ENCODE measurements around the gene NUBP2. TPM values are rescaled to one million over a fixed set of nuclear protein-coding genes. Genes with fewer than 3 reads are reported as not detected.
A peak's percentile ranks its signal among the peaks of the same experiment; 100 is the strongest.

The NUBP2 gene
- total and polyA plus RNA-seq, 8 donors: 14.7 to 171 (median 67.7) TPM

GRCh38 chr16:1752853-1753252 lies 29.9 kb upstream of the NUBP2 start:
- H3K9me3 ChIP-seq: no peaks in the 10 kb centered on the region
- no peak for DNase-seq
- intact Hi-C loops (cut with DNase I; ENCODE audit: low total_unique reads): no loop called here
- H3K4me3 ChIP-seq: no peak overlapping the region
- no peaks in the 10 kb centered on the region for H3K27me3 ChIP-seq
- H3K36me3 ChIP-seq: peaks cover 29 to 99% (median 94%) of the 10 kb centered on the region in 4 donors
- no peak for TF ChIP-seq POLR2A (IDR thresholded peaks at IDR 0.05)
- TF ChIP-seq EP300 (IDR thresholded peaks at IDR 0.05): no peak
- TF ChIP-seq POLR2AphosphoS5 (IDR thresholded peaks at IDR 0.05): no peak
- TF ChIP-seq CTCF (IDR thresholded peaks at IDR 0.05): no peak
- 89 to 98% (median 97%) methylated on average over 14 of the region's 14 CpGs for WGBS, 5 donors
- H3K27ac ChIP-seq: no peak overlapping the region
- H3K4me1 ChIP-seq: no peaks in the 10 kb centered on the region

- no peak overlapping the region for H3K4me3 ChIP-seq
- H3K36me3 ChIP-seq: peaks cover 15 to 99% (median 94%) of the 10 kb centered on the region in 4 donors
- DNase-seq: no peak
- no peak for TF ChIP-seq CTCF (IDR thresholded peaks at IDR 0.05)
- TF ChIP-seq POLR2A (IDR thresholded peaks at IDR 0.05): no peak
- WGBS, 5 donors: 92 to 96% (median 95%) methylated on average over 12 of the region's 12 CpGs
- H3K9me3 ChIP-seq: no peaks in the 10 kb centered on the region
- intact Hi-C loops (cut with DNase I; ENCODE audit: low total_unique reads): no loop called here
- H3K4me1 ChIP-seq: no peaks in the 10 kb centered on the region
- H3K27ac ChIP-seq: no peak overlapping the region
- no peaks in the 10 kb centered on the region for H3K27me3 ChIP-seq
Measured at GRCh38 chr16:1754204-1754603, 28.6 kb upstream of the NUBP2 start.

GRCh38 chr16:1757714-1758461 lies 24.9 kb upstream of the NUBP2 start:
- Histone ChIP-seq H3K36me3 (peaks cover 28 to 99% (median 94%) of the 10 kb centered on the region in 4 donors), H3K4me1 (peaks cover 0 to 5% (median 2%) of the 10 kb centered on the region in 4 donors), H3K27ac (no peak overlapping the region), H3K9me3 (no peaks in the 10 kb centered on the region), H3K27me3 (no peaks in the 10 kb centered on the region), H3K4me3 (no peak overlapping the region)
- no peak for TF ChIP-seq EP300 (IDR thresholded peaks at IDR 0.05)
- no peak for TF ChIP-seq CTCF (IDR thresholded peaks at IDR 0.05)
- no peak for TF ChIP-seq POLR2AphosphoS5 (IDR thresholded peaks at IDR 0.05)
- TF ChIP-seq POLR2A (IDR thresholded peaks at IDR 0.05): no peak
- WGBS, 5 donors: 78 to 94% (median 91%) methylated on average over 21 to 37 of the region's 37 CpGs
- DNase-seq: peak in 1 of 2 donors; percentile 22
- intact Hi-C loops (cut with DNase I; ENCODE audit: low total_unique reads): no loop called here

GRCh38 chr16:1758923-1759322 lies 23.8 kb upstream of the NUBP2 start:
- no peak for DNase-seq
- TF ChIP-seq EP300 (IDR thresholded peaks at IDR 0.05): no peak
- no peak for TF ChIP-seq POLR2A (IDR thresholded peaks at IDR 0.05)
- no peak for TF ChIP-seq CTCF (IDR thresholded peaks at IDR 0.05)
- no peak for TF ChIP-seq POLR2AphosphoS5 (IDR thresholded peaks at IDR 0.05)
- Histone ChIP-seq H3K4me1 (peaks cover 0 to 16% (median 6%) of the 10 kb centered on the region in 4 donors), H3K4me3 (no peak overlapping the region), H3K9me3 (no peaks in the 10 kb centered on the region), H3K27me3 (no peaks in the 10 kb centered on the region), H3K36me3 (peaks cover 35 to 100% (median 96%) of the 10 kb centered on the region in 4 donors), H3K27ac (no peak overlapping the region)
- 90 to 99% (median 93%) methylated on average over 11 to 18 of the region's 18 CpGs for WGBS, 5 donors
- intact Hi-C loops (cut with DNase I; ENCODE audit: low total_unique reads): no loop called here
